HepG2 (cell line): ENCODE measurements around the gene MAP3K9. TPM values are rescaled to one million over a fixed set of nuclear protein-coding genes. Genes with fewer than 3 reads are reported as not detected.

Experiments
- ATAC-seq: fragments of 200-7000 bp; cut with Tn5 transposase; 3 replicates; pipeline ENCODE4 v1.9.1; 2020; ENCODE audit warnings: mild to moderate bottlenecking, moderate library complexity
- BruUV-seq: library from RNA; stranded (reverse); fragments of 400-500 nt; replicated peaks from 2 replicates; lab custom pipeline; 2021; lab: Mats Ljungman, UMichigan
- CTCF ChIA-PET: fragments of 300-600 bp; formaldehyde crosslinking; extraction: SDS; loops from one replicate; lab custom pipeline; 2021; ENCODE audit warnings: low total read pairs, inconsistent platforms, low intra/inter-chr PET ratio; lab: Yijun Ruan, JAX
- POLR2A ChIA-PET: fragments of 350-600 bp; sonication (Branson Sonifier 250); formaldehyde crosslinking; loops from one replicate; lab custom pipeline; 2020; ENCODE audit warnings: antibody characterized with exemption, inconsistent platforms; lab: Yijun Ruan, JAX
- DNase-seq: peaks from one replicate; pipeline ENCODE4 v3.0.0-alpha.2; 2015; ENCODE audit warnings: low spot score
- FAIRE-seq: peaks from 3 replicates; lab custom pipeline; 2011; peaks lifted over from hg19 to GRCh38; lab: Jason Lieb, UNC
- H2AFZ ChIP-seq: one replicate; pipeline ENCODE4 v1.6.1; 2011; ENCODE audit warnings: low read length, inconsistent platforms
- H3K27ac ChIP-seq: fragments of 300-600 bp; 3 replicates; pipeline ENCODE4 v1.8.0; 2011; ENCODE audit warnings: mixed run types, mild to moderate bottlenecking, mixed read lengths, low read length, inconsistent platforms; ENCODE audit not compliant: insufficient read depth; ENCODE audit errors: extremely low read length
- H3K27me3 ChIP-seq, 2 experiments: fragments of 200-600 bp in 1 of 2; 2 replicates in 1 of 2; 3 replicates in 1 of 2; pipeline versions ENCODE4 v1.6.0 to v1.8.0; 2011; ENCODE audit warnings: low read length in 2 of 2, mild to moderate bottlenecking in 2 of 2, moderate library complexity in 2 of 2, inconsistent platforms in 1 of 2; ENCODE audit not compliant: insufficient read depth in 2 of 2, control insufficient read depth in 1 of 2
- H3K36me3 ChIP-seq, 2 experiments: fragments of 200-600 bp in 1 of 2; replicated peaks in 1 of 2; 2 replicates in 1 of 2; 3 replicates in 1 of 2; pipeline versions ENCODE4 v1.5.1 to v1.8.0; 2011; ENCODE audit warnings: low read length in 2 of 2, inconsistent platforms in 1 of 2; ENCODE audit not compliant: insufficient read depth in 2 of 2, control insufficient read depth in 1 of 2
- H3K4me1 ChIP-seq: 2 replicates; pipeline ENCODE4 v1.5.1; 2012; ENCODE audit warnings: low read length, inconsistent platforms; ENCODE audit not compliant: insufficient read depth
- H3K4me2 ChIP-seq: 2 replicates; pipeline ENCODE4 v1.6.0; 2011; ENCODE audit warnings: low read depth, low read length, inconsistent platforms
- H3K4me3 ChIP-seq, 3 experiments: fragments of 200-600 bp in 1 of 3; sonication (generic), shearing (Covaris generic) in 1 of 3; replicated peaks in 1 of 3; 2 replicates each; pipeline ENCODE4 v1.5.1; 2011 to 2016; ENCODE audit warnings: low read length in 3 of 3, inconsistent platforms in 2 of 3, low read depth in 2 of 3, mild to moderate bottlenecking in 2 of 3, control low read depth in 1 of 3, mixed read lengths in 1 of 3; ENCODE audit not compliant: insufficient read depth in 1 of 3
- H3K79me2 ChIP-seq: one replicate; pipeline ENCODE4 v1.6.1; 2011; ENCODE audit warnings: low read length, inconsistent platforms; ENCODE audit not compliant: insufficient read depth
- H3K9ac ChIP-seq: 2 replicates; pipeline ENCODE4 v1.6.0; 2011; ENCODE audit warnings: mild to moderate bottlenecking, low read depth, low read length, inconsistent platforms; ENCODE audit not compliant: insufficient read depth
- H3K9me3 ChIP-seq: 2 replicates; pipeline ENCODE4 v1.5.1; 2012; ENCODE audit warnings: mild to moderate bottlenecking, low read length
- H4K20me1 ChIP-seq: 2 replicates; pipeline ENCODE4 v1.6.0; 2011; ENCODE audit warnings: inconsistent platforms, mild to moderate bottlenecking, low read length, moderate library complexity; ENCODE audit not compliant: insufficient read depth
- ARHGAP35 ChIP-seq: sonication (generic); formaldehyde crosslinking; IDR thresholded peaks from 2 replicates; pipeline ENCODE4 v1.9.0; 2022; ENCODE audit warnings: mild to moderate bottlenecking, inconsistent platforms, moderate library complexity, missing genetic modification reagents, borderline replicate concordance
- GZF1 ChIP-seq: sonication (generic); formaldehyde crosslinking; IDR thresholded peaks from 2 replicates; pipeline ENCODE4 v1.5.1; 2020; ENCODE audit warnings: mild to moderate bottlenecking, missing genetic modification reagents
- HES4 ChIP-seq: sonication (generic); formaldehyde crosslinking; IDR thresholded peaks from 2 replicates; pipeline ENCODE4 v1.9.0; 2021; ENCODE audit warnings: mild to moderate bottlenecking, missing genetic modification reagents, borderline replicate concordance
- MIER2 ChIP-seq: IDR thresholded peaks from 2 replicates; pipeline ENCODE4 v1.6.1; 2016; ENCODE audit warnings: missing biosample characterization, missing genetic modification reagents
- MYC ChIP-seq: sonication (generic); formaldehyde crosslinking; IDR thresholded peaks from 2 replicates; pipeline ENCODE4 v1.9.0; 2021; ENCODE audit warnings: missing genetic modification reagents, borderline replicate concordance
- SMYD3 ChIP-seq: sonication (generic); formaldehyde crosslinking; IDR thresholded peaks from 2 replicates; pipeline ENCODE4 v1.8.1; 2023; ENCODE audit warnings: mild to moderate bottlenecking, missing genetic modification reagents
- ZNF136 ChIP-seq: sonication (generic); formaldehyde crosslinking; IDR thresholded peaks from 2 replicates; pipeline ENCODE4 v1.8.1; 2022; ENCODE audit warnings: low read depth, mild to moderate bottlenecking, moderate library complexity, missing genetic modification reagents
- ZNF883 ChIP-seq: sonication (generic); formaldehyde crosslinking; IDR thresholded peaks from 2 replicates; pipeline ENCODE4 v1.5.1; 2020; ENCODE audit warnings: mild to moderate bottlenecking, missing genetic modification reagents; ENCODE audit errors: not compliant biosample characterization
- ZSCAN31 ChIP-seq: sonication (generic); formaldehyde crosslinking; IDR thresholded peaks from 2 replicates; pipeline ENCODE4 v1.5.0; 2020; ENCODE audit warnings: low read depth, mild to moderate bottlenecking, missing genetic modification reagents
- WGBS: methylation state at CpG from one replicate; pipeline ENCODE4 v1.1.6; 2017; ENCODE audit warnings: low lambda C conversion rate; 5-methylcytosine and 5-hydroxymethylcytosine counted together
- in situ Hi-C: cut with HindIII; loops from 2 replicates; pipeline ENCODE4 v1.10.0; 2017; ENCODE audit warnings: low pct_unique_long_range_greater_than_20kb; ENCODE audit not compliant: extremely low pct_ligation_motif_present
- intact Hi-C: fragments of 100-400 bp; cut with micrococcal nuclease; formaldehyde crosslinking; loops from one replicate; pipeline ENCODE4 v1.10.0; 2022; ENCODE audit not compliant: unreplicated experiment
- polyA plus RNA-seq, 8 experiments: library from polyadenylated mRNA; depleted of rRNA in 3 of 8; stranded (reverse) in 7 of 8; unstranded in 1 of 8; fragments of >200 nt; fragmentation: Illumina TruSeq in 4 of 8; extraction: Trizol in 4 of 8; gene quantifications; 2 replicates each; pipeline versions ENCODE4 v1.2.1 to v1.2.3, GENCODE V29; 2011 to 2016; ENCODE audit warnings: low read depth in 4 of 8, missing spikeins in 1 of 8, mixed read lengths in 1 of 8; ENCODE audit not compliant: insufficient read depth in 1 of 8
- total RNA-seq, 5 experiments: library from RNA; depleted of rRNA; stranded (reverse); fragments of >200 nt; fragmentation: Illumina TruSeq; extraction: Trizol; gene quantifications; 2 replicates each; pipeline ENCODE4 v1.2.3, GENCODE V29; 2016; ENCODE audit warnings: low read depth in 1 of 5
- TF ChIP-seq, protein P1 (sequence below): sonication (generic); formaldehyde crosslinking; IDR thresholded peaks from 2 replicates; pipeline ENCODE4 v1.4.0; 2020; ENCODE audit warnings: missing genetic modification reagents
- TF ChIP-seq, protein P2 (sequence below): sonication (generic); formaldehyde crosslinking; IDR thresholded peaks from 2 replicates; pipeline ENCODE4 v1.4.0; 2020; ENCODE audit warnings: missing genetic modification reagents
- TF ChIP-seq, protein P3 (sequence below): sonication (generic); formaldehyde crosslinking; IDR thresholded peaks from 2 replicates; pipeline ENCODE4 v1.9.0; 2021; ENCODE audit warnings: missing genetic modification reagents, borderline replicate concordance

The MAP3K9 gene
- total and polyA plus RNA-seq, 2 of the 13 experiments (the other 11 are each of a cell fraction or from before 2014, with no cell fraction given), result 4.3 to 4.5 TPM

DNA sequence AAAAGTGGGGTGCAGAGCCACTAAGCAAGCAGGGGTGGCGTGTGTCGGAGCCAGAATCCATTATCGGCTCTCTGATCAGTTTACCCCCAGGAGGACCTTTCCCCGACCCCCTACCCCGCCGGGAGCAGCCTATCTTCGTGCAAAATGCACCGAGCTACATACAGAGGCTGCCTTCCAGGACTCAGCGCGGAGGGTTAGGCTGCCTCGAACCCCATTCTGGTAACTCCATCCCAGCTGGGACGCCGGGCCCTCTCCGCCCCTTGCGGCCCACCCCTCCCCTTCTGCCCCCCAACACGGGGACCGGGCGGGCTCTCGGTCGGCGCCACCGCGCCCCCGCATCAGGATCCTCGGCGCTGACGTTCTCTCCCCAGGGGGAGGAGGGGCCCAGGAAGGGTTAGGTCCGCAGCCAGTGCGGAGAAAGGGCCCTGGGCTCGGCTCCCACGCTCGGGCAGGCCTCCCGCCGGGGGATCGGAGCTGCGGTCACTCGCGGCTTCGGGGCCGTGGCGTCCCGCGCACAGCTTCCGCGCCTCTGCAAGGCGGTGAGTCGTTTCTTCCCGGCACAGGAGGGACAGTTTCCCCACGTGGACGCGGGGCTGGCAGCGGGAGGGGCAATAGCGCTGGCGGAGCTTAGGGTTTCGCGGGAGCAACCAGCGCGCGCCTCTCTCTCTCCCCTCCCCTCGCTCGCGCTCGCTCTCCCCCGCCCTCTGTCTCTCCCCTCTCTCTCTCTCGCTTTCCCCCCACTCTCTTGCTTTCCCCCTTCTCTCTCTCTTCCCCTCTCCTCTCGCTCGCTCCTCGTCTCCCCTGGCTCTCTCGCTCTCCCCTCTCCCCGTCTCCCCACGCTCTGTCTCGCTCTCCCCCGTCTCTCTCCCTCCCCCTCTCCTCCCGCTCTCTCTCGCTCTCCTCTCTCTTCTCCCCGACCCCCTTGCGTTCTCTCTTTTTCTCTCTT is 12.5 kb upstream of the MAP3K9 start:
- no peaks in the 10 kb centered on the region for H3K79me2 ChIP-seq
- no TSS peak for BruUV-seq
- no peaks in the 10 kb centered on the region for H3K36me3 ChIP-seq
- intact Hi-C loops, result no loop called here
- ChIA-PET POLR2A (interaction anchor here (1.9 kb wide), 1 partner anchor 13 kb away, joined by 4 read pairs; no protein-coding TSS in a partner anchor), CTCF (no interaction called here)
- DNase-seq (no peak), FAIRE-seq (no peak), ATAC-seq (peak; percentile 69)
- peak overlapping the region; percentile 51; the same call in 1 of the 2 replicates for H3K9ac ChIP-seq
- H3K4me1 ChIP-seq, result peaks cover 17% of the 10 kb centered on the region
- H3K4me3 ChIP-seq, result peak overlapping the region; percentile 58 to 83 (median 67)
- peak overlapping the region; percentile 76 for H3K4me2 ChIP-seq
- H3K27me3 ChIP-seq, result peaks cover 0 to 38% of the 10 kb centered on the region in 2 experiments; a peak in 3 of 5 replicates
- no peak overlapping the region for H3K27ac ChIP-seq
- peak overlapping the region; percentile 54 for H2AFZ ChIP-seq
- H4K20me1 ChIP-seq, result no peaks in the 10 kb centered on the region
- H3K9me3 ChIP-seq, result no peaks in the 10 kb centered on the region
- in situ Hi-C loops, result loop anchor here (5.0 to 10.0 kb wide), 2 partner anchors 133 to 200 kb away; no protein-coding TSS in a partner anchor
- 1% methylated on average over 24 of the region's 77 CpGs for WGBS
- TF ChIP-seq, protein P1, sequence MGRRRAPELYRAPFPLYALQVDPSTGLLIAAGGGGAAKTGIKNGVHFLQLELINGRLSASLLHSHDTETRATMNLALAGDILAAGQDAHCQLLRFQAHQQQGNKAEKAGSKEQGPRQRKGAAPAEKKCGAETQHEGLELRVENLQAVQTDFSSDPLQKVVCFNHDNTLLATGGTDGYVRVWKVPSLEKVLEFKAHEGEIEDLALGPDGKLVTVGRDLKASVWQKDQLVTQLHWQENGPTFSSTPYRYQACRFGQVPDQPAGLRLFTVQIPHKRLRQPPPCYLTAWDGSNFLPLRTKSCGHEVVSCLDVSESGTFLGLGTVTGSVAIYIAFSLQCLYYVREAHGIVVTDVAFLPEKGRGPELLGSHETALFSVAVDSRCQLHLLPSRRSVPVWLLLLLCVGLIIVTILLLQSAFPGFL (CRISPR knock-in tag), result no peak
- no peak for TF ChIP-seq ZNF136 (CRISPR knock-in tag)
- peak; percentile 73 for TF ChIP-seq ZNF883 (CRISPR knock-in tag)
- TF ChIP-seq SMYD3 (CRISPR knock-in tag), result no peak
- peak; percentile 47; the same call in 1 of the 2 replicates for TF ChIP-seq GZF1 (CRISPR knock-in tag)
- peak; percentile 79 for TF ChIP-seq MYC (CRISPR knock-in tag)
- 0 out of 2 replicates have a peak, but pooled peaks have one; percentile 50 for TF ChIP-seq ZSCAN31 (CRISPR knock-in tag)
- no peak for TF ChIP-seq MIER2 (CRISPR knock-in tag)
- TF ChIP-seq, protein P2, sequence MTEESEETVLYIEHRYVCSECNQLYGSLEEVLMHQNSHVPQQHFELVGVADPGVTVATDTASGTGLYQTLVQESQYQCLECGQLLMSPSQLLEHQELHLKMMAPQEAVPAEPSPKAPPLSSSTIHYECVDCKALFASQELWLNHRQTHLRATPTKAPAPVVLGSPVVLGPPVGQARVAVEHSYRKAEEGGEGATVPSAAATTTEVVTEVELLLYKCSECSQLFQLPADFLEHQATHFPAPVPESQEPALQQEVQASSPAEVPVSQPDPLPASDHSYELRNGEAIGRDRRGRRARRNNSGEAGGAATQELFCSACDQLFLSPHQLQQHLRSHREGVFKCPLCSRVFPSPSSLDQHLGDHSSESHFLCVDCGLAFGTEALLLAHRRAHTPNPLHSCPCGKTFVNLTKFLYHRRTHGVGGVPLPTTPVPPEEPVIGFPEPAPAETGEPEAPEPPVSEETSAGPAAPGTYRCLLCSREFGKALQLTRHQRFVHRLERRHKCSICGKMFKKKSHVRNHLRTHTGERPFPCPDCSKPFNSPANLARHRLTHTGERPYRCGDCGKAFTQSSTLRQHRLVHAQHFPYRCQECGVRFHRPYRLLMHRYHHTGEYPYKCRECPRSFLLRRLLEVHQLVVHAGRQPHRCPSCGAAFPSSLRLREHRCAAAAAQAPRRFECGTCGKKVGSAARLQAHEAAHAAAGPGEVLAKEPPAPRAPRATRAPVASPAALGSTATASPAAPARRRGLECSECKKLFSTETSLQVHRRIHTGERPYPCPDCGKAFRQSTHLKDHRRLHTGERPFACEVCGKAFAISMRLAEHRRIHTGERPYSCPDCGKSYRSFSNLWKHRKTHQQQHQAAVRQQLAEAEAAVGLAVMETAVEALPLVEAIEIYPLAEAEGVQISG (CRISPR knock-in tag), result 0 out of 2 replicates have a peak, but pooled peaks have one; percentile 20
- TF ChIP-seq HES4, result 0 out of 2 replicates have a peak, but pooled peaks have one; percentile 39
- TF ChIP-seq, protein P3, sequence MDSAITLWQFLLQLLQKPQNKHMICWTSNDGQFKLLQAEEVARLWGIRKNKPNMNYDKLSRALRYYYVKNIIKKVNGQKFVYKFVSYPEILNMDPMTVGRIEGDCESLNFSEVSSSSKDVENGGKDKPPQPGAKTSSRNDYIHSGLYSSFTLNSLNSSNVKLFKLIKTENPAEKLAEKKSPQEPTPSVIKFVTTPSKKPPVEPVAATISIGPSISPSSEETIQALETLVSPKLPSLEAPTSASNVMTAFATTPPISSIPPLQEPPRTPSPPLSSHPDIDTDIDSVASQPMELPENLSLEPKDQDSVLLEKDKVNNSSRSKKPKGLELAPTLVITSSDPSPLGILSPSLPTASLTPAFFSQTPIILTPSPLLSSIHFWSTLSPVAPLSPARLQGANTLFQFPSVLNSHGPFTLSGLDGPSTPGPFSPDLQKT (CRISPR knock-in tag), result no peak
- TF ChIP-seq ARHGAP35 (CRISPR knock-in tag), result no peak
